Mesendoderm (in vitro differentiated cells): ENCODE results near the gene PLCD4. TPM values are rescaled to one million over a fixed set of nuclear protein-coding genes. Genes with fewer than 3 reads are reported as not detected.

Experiments used
- DNase-seq: peaks from one replicate; pipeline ENCODE4 v3.0.0; 2013
- H2AK5ac ChIP-seq: 2 replicates; pipeline ENCODE4 v1.6.1; 2013; ENCODE audit warnings: low read length, inconsistent platforms
- H2BK120ac ChIP-seq: 2 replicates; pipeline ENCODE4 v1.6.1; 2013; ENCODE audit warnings: low read depth, mild to moderate bottlenecking, low read length, moderate library complexity, mixed read lengths
- H2BK15ac ChIP-seq: replicated peaks from 2 replicates; pipeline ENCODE4 v1.6.1; 2013; ENCODE audit warnings: low read depth, mild to moderate bottlenecking, moderate library complexity
- H2BK5ac ChIP-seq: 2 replicates; pipeline ENCODE4 v1.6.1; 2013; ENCODE audit warnings: low read length, inconsistent platforms
- H3K18ac ChIP-seq: 2 replicates; pipeline ENCODE4 v1.6.1; 2013; ENCODE audit warnings: mild to moderate bottlenecking, low read length, mixed read lengths
- H3K23ac ChIP-seq: one replicate; pipeline ENCODE4 v1.6.1; 2013; ENCODE audit warnings: low read length
- H3K27ac ChIP-seq: 2 replicates; pipeline ENCODE4 v1.5.1; 2013; ENCODE audit warnings: low read depth, mild to moderate bottlenecking, inconsistent platforms, low read length, moderate library complexity
- H3K27me3 ChIP-seq: 2 replicates; pipeline ENCODE4 v1.6.1; 2013; ENCODE audit warnings: low read length, control low read depth, mild to moderate bottlenecking, inconsistent platforms; ENCODE audit not compliant: insufficient read depth, poor library complexity
- H3K36me3 ChIP-seq: 2 replicates; pipeline ENCODE4 v1.6.1; 2013; ENCODE audit warnings: low read length, inconsistent platforms; ENCODE audit not compliant: control insufficient read depth, insufficient read depth
- H3K4ac ChIP-seq: one replicate; pipeline ENCODE4 v1.6.1; 2013; ENCODE audit warnings: low read depth, mild to moderate bottlenecking, low read length, moderate library complexity
- H3K4me1 ChIP-seq: 2 replicates; pipeline ENCODE4 v1.6.1; 2013; ENCODE audit warnings: low read depth, low read length, inconsistent platforms; ENCODE audit not compliant: control insufficient read depth
- H3K4me2 ChIP-seq: 2 replicates; pipeline ENCODE4 v1.6.1; 2013; ENCODE audit warnings: low read length
- H3K4me3 ChIP-seq: 2 replicates; pipeline ENCODE4 v1.5.1; 2013; ENCODE audit warnings: mild to moderate bottlenecking, low read length
- H3K56ac ChIP-seq: one replicate; pipeline ENCODE4 v1.6.1; 2013; ENCODE audit warnings: low read length
- H3K79me1 ChIP-seq: 2 replicates; pipeline ENCODE4 v1.6.1; 2013; ENCODE audit warnings: low read length, inconsistent platforms
- H3K79me2 ChIP-seq: 2 replicates; pipeline ENCODE4 v1.6.1; 2013; ENCODE audit warnings: mild to moderate bottlenecking, low read length; ENCODE audit not compliant: control insufficient read depth, insufficient read depth
- H3K9ac ChIP-seq: 2 replicates; pipeline ENCODE4 v1.6.1; 2013; ENCODE audit warnings: low read length, inconsistent platforms
- H4K5ac ChIP-seq: one replicate; pipeline ENCODE4 v1.6.1; 2013; ENCODE audit warnings: low read length
- H4K8ac ChIP-seq: one replicate; pipeline ENCODE4 v1.6.1; 2013; ENCODE audit warnings: low read depth, mild to moderate bottlenecking, control low read depth, low read length, moderate library complexity
- WGBS: extraction: QIAGEN DNeasy Blood & Tissue Kit; methylation state at CpG from one replicate; pipeline ENCODE4 v1.1.7; 2013; ENCODE audit warnings: low lambda C conversion rate, missing lambda C conversion rate; ENCODE audit not compliant: insufficient coverage; ENCODE audit errors: extremely low coverage; 5-methylcytosine and 5-hydroxymethylcytosine counted together
- polyA plus RNA-seq, 2 experiments: library from polyadenylated mRNA; stranded (reverse); fragments of 200-250 nt; gene quantifications; one replicate each; pipeline ENCODE4 v1.2.3, GENCODE V29; 2013

The PLCD4 gene
- 0.11 TPM for polyA plus RNA-seq (2013, experiment 1 of 2)
- polyA plus RNA-seq (2013, experiment 2 of 2), result 0.04 TPM

DNA sequence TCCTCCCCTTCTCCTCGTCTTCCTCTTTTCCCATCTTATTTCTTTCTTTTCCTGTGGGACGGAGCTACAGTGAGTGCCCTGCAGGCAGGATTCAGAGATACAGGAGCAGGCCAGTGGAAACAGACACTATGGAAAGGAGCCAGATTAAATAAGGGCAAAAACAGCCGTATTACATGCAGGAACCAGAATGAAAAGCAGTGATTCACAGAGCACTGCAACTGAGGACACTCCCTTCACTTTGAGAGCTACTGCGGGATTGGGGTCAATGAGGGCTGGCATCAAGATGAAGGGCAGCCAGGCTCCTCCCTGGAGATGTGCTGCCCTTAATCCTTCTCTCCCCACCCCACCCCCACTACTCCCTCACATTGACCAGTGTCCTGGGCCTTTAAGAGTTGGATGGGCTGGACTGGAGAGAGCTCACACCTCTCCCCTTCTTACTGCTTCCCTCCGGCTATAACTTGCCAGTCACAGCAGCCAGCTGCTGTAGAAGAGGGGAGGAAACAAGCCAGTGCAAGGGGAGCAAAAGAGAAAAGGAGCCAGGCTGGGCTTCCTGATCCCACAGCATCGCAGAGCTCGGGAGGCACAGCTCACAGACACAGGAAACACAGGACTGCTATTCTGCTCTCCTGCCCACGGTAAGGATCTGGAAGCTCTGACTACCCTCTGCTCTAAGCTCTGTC is at the start of gene PLCD4:
PLCD4 (plus strand) TSS at position 464 of the 680 bp plus-strand sequence. CDS start 7,841 bp downstream, outside the sequence.
- no peaks in the 10 kb centered on the region for H3K36me3 ChIP-seq
- H3K79me1 ChIP-seq, result no peaks in the 10 kb centered on the region
- H4K5ac ChIP-seq, result no peak within 1 kb of the TSS
- H3K79me2 ChIP-seq, result no peaks in the 10 kb centered on the region
- H3K27me3 ChIP-seq, result no peaks in the 10 kb centered on the region
- no peak within 1 kb of the TSS for H3K4me3 ChIP-seq
- no peak within 1 kb of the TSS for H3K27ac ChIP-seq
- no peak within 1 kb of the TSS for H2AK5ac ChIP-seq
- H3K18ac ChIP-seq, result no peak within 1 kb of the TSS
- H2BK120ac ChIP-seq, result no peak within 1 kb of the TSS
- no peaks in the 10 kb centered on the region for H3K4me1 ChIP-seq
- H3K23ac ChIP-seq, result no peak within 1 kb of the TSS
- no peak within 1 kb of the TSS for H3K56ac ChIP-seq
- 100% methylated on average over 1 of the region's 8 CpGs for WGBS
- no peak within 1 kb of the TSS for H3K9ac ChIP-seq
- no peak within 1 kb of the TSS for H4K8ac ChIP-seq
- H3K4ac ChIP-seq, result no peak within 1 kb of the TSS
- DNase-seq, result peak; percentile 40
- no peak within 1 kb of the TSS for H2BK15ac ChIP-seq
- no peak within 1 kb of the TSS for H3K4me2 ChIP-seq
- H2BK5ac ChIP-seq, result no peak within 1 kb of the TSS

- no peaks in the 10 kb centered on the region for H3K36me3 ChIP-seq
- no peak overlapping the region for H3K4ac ChIP-seq
- no peak overlapping the region for H3K56ac ChIP-seq
- no peak overlapping the region for H2BK120ac ChIP-seq
- H3K4me2 ChIP-seq, result no peak overlapping the region
- no peaks in the 10 kb centered on the region for H3K79me2 ChIP-seq
- WGBS, result no CpG with 5 or more reads among the region's 2 CpGs
- peaks cover 2% of the 10 kb centered on the region for H3K79me1 ChIP-seq
- no peak for DNase-seq
- H3K27me3 ChIP-seq, result no peaks in the 10 kb centered on the region
- no peak overlapping the region for H3K18ac ChIP-seq
- H4K5ac ChIP-seq, result no peak overlapping the region
- no peak overlapping the region for H2AK5ac ChIP-seq
- H3K4me1 ChIP-seq, result no peaks in the 10 kb centered on the region
- H2BK5ac ChIP-seq, result no peak overlapping the region
- no peak overlapping the region for H3K27ac ChIP-seq
- H4K8ac ChIP-seq, result no peak overlapping the region
- H2BK15ac ChIP-seq, result no peak overlapping the region
- no peak overlapping the region for H3K23ac ChIP-seq
- H3K9ac ChIP-seq, result no peak overlapping the region
- no peak overlapping the region for H3K4me3 ChIP-seq
These were observed 49.8 kb upstream of the PLCD4 start for GRCh38 chr2:218557941-218558340.

DNA sequence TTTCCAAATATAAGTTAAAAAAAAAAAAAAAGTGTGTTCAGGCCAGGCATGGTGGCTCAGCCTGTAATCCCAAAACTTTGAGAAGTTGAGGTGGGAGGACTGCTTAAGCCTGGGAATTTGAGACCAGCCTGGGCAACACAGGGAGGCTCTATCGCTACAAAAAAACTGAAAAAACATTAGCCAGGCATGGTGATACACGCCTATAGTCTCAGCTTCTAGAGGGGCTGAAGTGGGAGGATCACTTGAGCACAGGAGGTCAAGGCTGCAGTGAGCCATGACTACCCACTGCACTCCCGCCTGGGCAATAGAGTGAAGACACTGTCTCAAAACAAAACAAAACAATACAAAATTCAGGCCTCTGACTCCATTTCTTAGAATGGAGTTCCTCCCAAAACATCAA is 48.7 kb upstream of the PLCD4 start:
- Histone ChIP-seq H3K79me1 (peaks cover 2% of the 10 kb centered on the region), H4K8ac (no peak overlapping the region), H3K4me1 (no peaks in the 10 kb centered on the region), H2BK120ac (no peak overlapping the region), H2AK5ac (no peak overlapping the region), H3K56ac (no peak overlapping the region), H3K27me3 (no peaks in the 10 kb centered on the region), H3K4me3 (no peak overlapping the region), H3K23ac (no peak overlapping the region), H3K4ac (no peak overlapping the region), H3K79me2 (peaks cover 3% of the 10 kb centered on the region), H2BK5ac (no peak overlapping the region), H3K4me2 (no peak overlapping the region), H2BK15ac (no peak overlapping the region), H3K27ac (no peak overlapping the region), H3K18ac (no peak overlapping the region), H4K5ac (no peak overlapping the region), H3K36me3 (no peaks in the 10 kb centered on the region), H3K9ac (no peak overlapping the region)
- DNase-seq, result no peak
- WGBS, result no CpG with 5 or more reads among the region's 3 CpGs

DNA sequence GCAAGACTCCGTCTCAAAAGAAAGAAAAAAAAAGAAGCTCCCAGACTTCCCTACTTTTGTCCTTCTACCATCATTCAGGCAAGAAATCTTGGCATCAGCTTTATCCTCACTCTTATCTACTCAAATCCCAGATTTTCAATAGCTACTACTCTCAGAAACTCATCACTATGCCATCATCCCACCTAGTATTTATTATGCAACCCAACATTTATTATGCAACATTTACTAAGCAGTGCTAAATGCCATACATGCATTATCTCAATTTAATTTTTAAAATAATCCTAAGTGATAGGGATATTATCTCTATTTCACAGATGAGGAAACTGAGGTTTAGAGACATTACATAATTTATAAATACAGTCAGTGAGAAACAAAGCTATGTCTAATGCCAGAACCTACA is 43.6 kb upstream of the PLCD4 start:
- Histone ChIP-seq H3K4ac (no peak overlapping the region), H3K4me1 (peaks cover 3% of the 10 kb centered on the region), H4K8ac (no peak overlapping the region), H3K4me2 (no peak overlapping the region), H2BK120ac (no peak overlapping the region), H3K36me3 (no peaks in the 10 kb centered on the region), H2BK15ac (no peak overlapping the region), H3K56ac (no peak overlapping the region), H3K79me2 (peaks cover 21% of the 10 kb centered on the region), H3K27me3 (no peaks in the 10 kb centered on the region), H3K9ac (no peak overlapping the region), H3K4me3 (no peak overlapping the region), H2BK5ac (no peak overlapping the region), H3K18ac (no peak overlapping the region), H2AK5ac (no peak overlapping the region), H3K79me1 (peaks cover 6% of the 10 kb centered on the region), H3K23ac (no peak overlapping the region), H4K5ac (no peak overlapping the region), H3K27ac (no peak overlapping the region)
- no peak for DNase-seq
- no CpG with 5 or more reads among the region's 1 CpG for WGBS

DNA sequence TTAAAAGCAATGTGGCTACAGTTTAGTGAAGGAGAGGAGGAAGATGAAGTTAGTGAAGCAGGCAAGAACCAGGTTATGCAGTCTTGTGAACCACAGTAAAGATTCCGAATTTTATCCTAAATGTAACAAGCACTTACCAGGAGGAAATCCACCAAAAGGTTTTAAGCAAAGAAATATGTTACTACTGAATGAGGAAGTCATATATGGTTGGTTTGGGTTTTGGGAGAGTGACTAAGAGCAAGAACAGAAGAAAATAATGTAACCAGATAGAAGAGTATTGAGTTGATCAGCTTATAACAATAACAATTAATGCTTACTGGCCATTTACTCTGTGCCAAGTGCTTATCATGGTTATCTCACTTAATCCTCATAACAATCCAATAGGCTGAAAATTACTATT is 41.4 kb upstream of the PLCD4 start:
- H3K4me1 ChIP-seq, result peaks cover 3% of the 10 kb centered on the region
- no peak overlapping the region for H3K56ac ChIP-seq
- H2BK5ac ChIP-seq, result no peak overlapping the region
- no peak overlapping the region for H2BK120ac ChIP-seq
- H3K27me3 ChIP-seq, result no peaks in the 10 kb centered on the region
- H3K23ac ChIP-seq, result no peak overlapping the region
- H4K5ac ChIP-seq, result no peak overlapping the region
- H3K4ac ChIP-seq, result no peak overlapping the region
- no peak overlapping the region for H4K8ac ChIP-seq
- H2BK15ac ChIP-seq, result no peak overlapping the region
- no peak overlapping the region for H3K4me2 ChIP-seq
- H3K79me1 ChIP-seq, result peaks cover 8% of the 10 kb centered on the region
- H2AK5ac ChIP-seq, result no peak overlapping the region
- no peaks in the 10 kb centered on the region for H3K36me3 ChIP-seq
- no peak overlapping the region for H3K4me3 ChIP-seq
- no peak for DNase-seq
- no peak overlapping the region for H3K9ac ChIP-seq
- peaks cover 43% of the 10 kb centered on the region for H3K79me2 ChIP-seq
- H3K18ac ChIP-seq, result no peak overlapping the region
- H3K27ac ChIP-seq, result no peak overlapping the region
- WGBS, result no CpG with 5 or more reads among the region's 1 CpG

DNA sequence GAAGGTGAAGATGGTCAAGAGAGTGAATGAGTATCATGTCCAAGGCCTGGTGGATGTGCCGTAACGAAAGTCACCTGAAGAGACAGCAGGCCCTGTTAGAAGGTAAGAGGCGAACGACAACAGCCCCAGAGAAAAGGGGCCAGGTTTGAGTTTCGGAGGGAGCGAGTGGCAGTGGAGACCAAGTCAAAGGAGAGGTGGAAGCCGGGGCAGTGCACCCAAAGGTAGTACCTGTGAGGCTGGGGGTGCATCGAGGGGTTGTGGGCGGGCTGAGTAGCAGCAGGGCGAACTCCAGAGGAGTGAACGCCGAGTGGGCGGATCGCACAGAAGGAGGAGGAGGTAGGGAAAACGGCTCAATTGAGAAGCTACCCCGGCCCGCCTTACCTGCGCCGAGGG is 39.9 kb upstream of the PLCD4 start:
- Histone ChIP-seq H2BK120ac (no peak overlapping the region), H3K56ac (peak overlapping the region; percentile 90), H3K27me3 (no peaks in the 10 kb centered on the region), H3K4ac (no peak overlapping the region), H3K4me3 (peak overlapping the region; percentile 44), H3K18ac (no peak overlapping the region), H3K27ac (no peak overlapping the region), H3K23ac (no peak overlapping the region), H3K9ac (peak overlapping the region; percentile 88), H3K36me3 (no peaks in the 10 kb centered on the region), H2BK5ac (peak overlapping the region; percentile 51), H2BK15ac (no peak overlapping the region), H3K4me1 (peaks cover 3% of the 10 kb centered on the region), H3K79me2 (peaks cover 56% of the 10 kb centered on the region), H4K8ac (no peak overlapping the region), H3K79me1 (peaks cover 8% of the 10 kb centered on the region), H2AK5ac (no peak overlapping the region), H4K5ac (no peak overlapping the region), H3K4me2 (peak overlapping the region; percentile 83)
- no CpG with 5 or more reads among the region's 19 CpGs for WGBS
- DNase-seq, result no peak
